Measurements from ENCODE around the gene TRPM5.

- TF ChIP-seq SP1 (IDR thresholded peaks at IDR 0.05) (no peak), CTCF (IDR thresholded peaks at IDR 0.05; ENCODE audit: low read depth, low read length, missing input control) (no peak), JUND (IDR thresholded peaks at IDR 0.05) (no peak), YY1 (IDR thresholded peaks at IDR 0.05) (no peak), RAD21 (IDR thresholded peaks at IDR 0.05) (no peak), ATF3 (IDR thresholded peaks at IDR 0.05) (no peak), TAF1 (conservative IDR thresholded peaks at IDR 0.05) (no peak), MAX (IDR thresholded peaks at IDR 0.05) (no peak), EGR1 (IDR thresholded peaks at IDR 0.05; ENCODE audit: low read depth in 2 of 2) (no peak), GABPA (IDR thresholded peaks at IDR 0.05 in 1 of 2, conservative IDR thresholded peaks at IDR 0.05 in 1 of 2) (no peak), REST (IDR thresholded peaks at IDR 0.05) (no peak), NR2F2 (IDR thresholded peaks at IDR 0.05) (no peak), FOXA1 (IDR thresholded peaks at IDR 0.05) (no peak), ZBTB33 (IDR thresholded peaks at IDR 0.05) (no peak)
Measured at GRCh38 chr11:2447951-2448650, 3.8 kb upstream of the TRPM5 start.

Data from liver (tissue), 3 donors.